Measurements from ENCODE around the gene CARD6.

DNA sequence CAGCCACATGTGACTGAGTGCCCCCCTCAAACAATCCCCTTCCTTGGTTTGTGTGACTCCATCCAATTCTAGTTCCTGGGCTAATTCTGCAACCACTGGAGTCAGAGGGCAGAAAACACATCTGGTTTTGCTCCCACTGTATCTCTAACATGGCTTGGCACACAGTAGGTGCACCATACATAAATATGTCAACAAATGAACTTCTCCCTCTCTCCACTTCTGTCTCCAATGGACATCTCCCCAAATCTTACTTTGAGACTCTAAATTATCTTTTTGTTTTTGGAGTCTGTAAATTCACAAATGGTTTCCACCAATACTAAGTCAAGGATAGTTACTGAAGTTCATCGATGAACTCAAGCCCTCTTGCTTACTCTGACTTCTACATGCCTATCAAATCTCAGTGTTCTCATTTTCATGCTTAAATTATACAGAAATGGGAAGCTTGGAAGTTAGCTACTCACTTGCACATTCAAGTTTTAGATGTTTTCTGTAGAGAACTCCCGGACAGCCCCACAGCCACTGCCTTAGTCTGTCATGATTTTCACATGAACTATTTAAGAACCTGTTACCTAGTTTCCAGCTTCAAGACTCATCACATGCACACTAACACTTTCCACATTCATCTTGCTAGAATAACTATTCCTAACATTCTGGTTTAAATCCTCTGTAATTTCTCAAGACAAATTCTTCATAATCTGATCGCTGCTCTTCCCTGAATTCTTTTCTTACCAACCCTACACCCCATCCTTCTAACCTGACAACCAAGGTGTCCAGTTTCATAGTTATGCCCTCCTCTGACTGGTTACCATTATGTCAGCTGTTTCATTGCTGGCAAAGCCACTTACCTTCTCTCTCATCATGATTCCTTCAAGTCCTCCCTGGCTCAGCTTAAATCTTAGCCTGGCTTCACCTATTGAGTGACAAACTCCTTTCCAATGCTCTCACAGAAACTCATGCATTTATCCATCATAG lies 12.2 kb upstream of the CARD6 start:
- TF ChIP-seq RAD21 (IDR thresholded peaks at IDR 0.05; ENCODE audit: low read length) (no peak), POLR2A (IDR thresholded peaks at IDR 0.05; ENCODE audit: low read depth, low read length) (0 out of 2 replicates have a peak, but pooled peaks have one; percentile 10), CEBPB (IDR thresholded peaks at IDR 0.05; ENCODE audit: low read depth, low read length) (no peak), BHLHE40 (IDR thresholded peaks at IDR 0.05; ENCODE audit: low read depth, low read length) (no peak), MAZ (IDR thresholded peaks at IDR 0.05; ENCODE audit: borderline replicate concordance, low read depth, low read length) (no peak), NFE2L2 (IDR thresholded peaks at IDR 0.05; ENCODE audit: low read depth, low read length) (no peak), FOS (IDR thresholded peaks at IDR 0.05; ENCODE audit: low read depth, low read length) (no peak), RFX5 (IDR thresholded peaks at IDR 0.05; ENCODE audit: low read depth, low read length) (no peak), SMC3 (IDR thresholded peaks at IDR 0.05; ENCODE audit: low read depth, low read length) (no peak), MAFK (IDR thresholded peaks at IDR 0.05; ENCODE audit: low read depth, low read length) (no peak), MXI1 (IDR thresholded peaks at IDR 0.05; ENCODE audit: borderline replicate concordance, low read depth, low read length) (no peak)
- TF ChIP-seq, protein P1, sequence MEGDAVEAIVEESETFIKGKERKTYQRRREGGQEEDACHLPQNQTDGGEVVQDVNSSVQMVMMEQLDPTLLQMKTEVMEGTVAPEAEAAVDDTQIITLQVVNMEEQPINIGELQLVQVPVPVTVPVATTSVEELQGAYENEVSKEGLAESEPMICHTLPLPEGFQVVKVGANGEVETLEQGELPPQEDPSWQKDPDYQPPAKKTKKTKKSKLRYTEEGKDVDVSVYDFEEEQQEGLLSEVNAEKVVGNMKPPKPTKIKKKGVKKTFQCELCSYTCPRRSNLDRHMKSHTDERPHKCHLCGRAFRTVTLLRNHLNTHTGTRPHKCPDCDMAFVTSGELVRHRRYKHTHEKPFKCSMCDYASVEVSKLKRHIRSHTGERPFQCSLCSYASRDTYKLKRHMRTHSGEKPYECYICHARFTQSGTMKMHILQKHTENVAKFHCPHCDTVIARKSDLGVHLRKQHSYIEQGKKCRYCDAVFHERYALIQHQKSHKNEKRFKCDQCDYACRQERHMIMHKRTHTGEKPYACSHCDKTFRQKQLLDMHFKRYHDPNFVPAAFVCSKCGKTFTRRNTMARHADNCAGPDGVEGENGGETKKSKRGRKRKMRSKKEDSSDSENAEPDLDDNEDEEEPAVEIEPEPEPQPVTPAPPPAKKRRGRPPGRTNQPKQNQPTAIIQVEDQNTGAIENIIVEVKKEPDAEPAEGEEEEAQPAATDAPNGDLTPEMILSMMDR (conservative IDR thresholded peaks at IDR 0.05; ENCODE audit: low read depth, low read length): no peak
- TF ChIP-seq, protein P2, sequence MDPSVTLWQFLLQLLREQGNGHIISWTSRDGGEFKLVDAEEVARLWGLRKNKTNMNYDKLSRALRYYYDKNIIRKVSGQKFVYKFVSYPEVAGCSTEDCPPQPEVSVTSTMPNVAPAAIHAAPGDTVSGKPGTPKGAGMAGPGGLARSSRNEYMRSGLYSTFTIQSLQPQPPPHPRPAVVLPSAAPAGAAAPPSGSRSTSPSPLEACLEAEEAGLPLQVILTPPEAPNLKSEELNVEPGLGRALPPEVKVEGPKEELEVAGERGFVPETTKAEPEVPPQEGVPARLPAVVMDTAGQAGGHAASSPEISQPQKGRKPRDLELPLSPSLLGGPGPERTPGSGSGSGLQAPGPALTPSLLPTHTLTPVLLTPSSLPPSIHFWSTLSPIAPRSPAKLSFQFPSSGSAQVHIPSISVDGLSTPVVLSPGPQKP (IDR thresholded peaks at IDR 0.05; ENCODE audit: borderline replicate concordance, low read depth, low read length): no peak
- TF ChIP-seq, protein P3, sequence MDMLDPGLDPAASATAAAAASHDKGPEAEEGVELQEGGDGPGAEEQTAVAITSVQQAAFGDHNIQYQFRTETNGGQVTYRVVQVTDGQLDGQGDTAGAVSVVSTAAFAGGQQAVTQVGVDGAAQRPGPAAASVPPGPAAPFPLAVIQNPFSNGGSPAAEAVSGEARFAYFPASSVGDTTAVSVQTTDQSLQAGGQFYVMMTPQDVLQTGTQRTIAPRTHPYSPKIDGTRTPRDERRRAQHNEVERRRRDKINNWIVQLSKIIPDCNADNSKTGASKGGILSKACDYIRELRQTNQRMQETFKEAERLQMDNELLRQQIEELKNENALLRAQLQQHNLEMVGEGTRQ (IDR thresholded peaks at IDR 0.05; ENCODE audit: low read depth, low read length): no peak

Measured in IMR-90 (cell line).